ENCODE data around the gene NBAS.
"Not testable (repeated sequence)": the region's sequence is repeated elsewhere in the genome, so short reads cannot be mapped to it uniquely, and the experiment has no call there.

The NBAS gene

DNA sequence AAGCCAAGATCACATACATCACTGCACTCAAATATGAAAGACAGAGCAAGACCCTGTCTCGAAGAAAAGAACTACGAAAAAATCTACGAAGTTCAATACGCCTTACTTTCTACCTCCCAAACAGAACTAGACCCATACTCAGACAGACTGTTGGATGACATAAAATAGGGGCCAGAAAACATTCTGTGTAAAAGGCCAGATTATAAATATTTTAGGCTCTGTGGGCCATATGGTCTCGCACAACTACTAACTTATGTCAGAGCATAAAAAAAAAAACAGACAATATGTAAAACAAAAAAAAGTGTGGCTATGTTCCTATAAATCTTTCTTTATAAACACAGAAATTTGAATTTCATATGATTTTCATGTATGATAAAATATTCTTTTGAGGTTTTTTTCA, 40.8 kb downstream of the NBAS start:
- no peak overlapping the region for H3K27ac ChIP-seq (ENCODE audit: extremely low read depth, low read depth, low read length)
- no peaks in the 10 kb centered on the region for H3K36me3 ChIP-seq (ENCODE audit: control insufficient read depth in 2 of 2, insufficient read depth in 1 of 2, low read length in 2 of 2)
- CTCF ChIA-PET = interaction anchor here (1.4 kb wide), 1 partner anchor 27 kb away, joined by 3 read pairs; no protein-coding TSS in a partner anchor
- H3K4me1 ChIP-seq (ENCODE audit: control insufficient read depth, insufficient read depth, low read length) = no peaks in the 10 kb centered on the region
- TF ChIP-seq, protein P1, sequence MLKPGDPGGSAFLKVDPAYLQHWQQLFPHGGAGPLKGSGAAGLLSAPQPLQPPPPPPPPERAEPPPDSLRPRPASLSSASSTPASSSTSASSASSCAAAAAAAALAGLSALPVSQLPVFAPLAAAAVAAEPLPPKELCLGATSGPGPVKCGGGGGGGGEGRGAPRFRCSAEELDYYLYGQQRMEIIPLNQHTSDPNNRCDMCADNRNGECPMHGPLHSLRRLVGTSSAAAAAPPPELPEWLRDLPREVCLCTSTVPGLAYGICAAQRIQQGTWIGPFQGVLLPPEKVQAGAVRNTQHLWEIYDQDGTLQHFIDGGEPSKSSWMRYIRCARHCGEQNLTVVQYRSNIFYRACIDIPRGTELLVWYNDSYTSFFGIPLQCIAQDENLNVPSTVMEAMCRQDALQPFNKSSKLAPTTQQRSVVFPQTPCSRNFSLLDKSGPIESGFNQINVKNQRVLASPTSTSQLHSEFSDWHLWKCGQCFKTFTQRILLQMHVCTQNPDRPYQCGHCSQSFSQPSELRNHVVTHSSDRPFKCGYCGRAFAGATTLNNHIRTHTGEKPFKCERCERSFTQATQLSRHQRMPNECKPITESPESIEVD (tag by site-specific recombination; IDR thresholded peaks at IDR 0.05) = no peak
- POLR2A ChIA-PET = no interaction called here
- no peak overlapping the region for H3K4me3 ChIP-seq (ENCODE audit: low read depth, low read length)
- H3K9me3 ChIP-seq (ENCODE audit: control insufficient read depth, insufficient read depth, low read depth, low read length) = no peaks in the 10 kb centered on the region

DNA sequence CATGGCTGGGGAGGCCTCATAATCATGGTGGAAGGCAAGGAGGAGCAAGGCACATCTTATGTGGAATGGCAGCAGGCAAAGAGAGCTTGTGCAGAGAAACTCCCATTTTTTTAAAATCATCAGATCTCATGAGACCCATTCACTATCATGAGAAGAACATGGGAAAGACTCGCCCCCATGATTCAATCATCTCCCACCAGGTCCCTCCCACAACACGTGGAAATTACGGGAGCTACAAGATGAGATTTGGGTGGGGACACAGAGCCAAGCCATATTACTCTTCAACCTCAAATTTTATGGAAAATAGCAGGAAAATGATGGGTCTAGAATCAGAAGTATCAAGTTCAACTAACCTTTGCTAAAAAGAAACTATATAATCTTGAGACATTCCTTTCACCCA, 42.4 kb downstream of the NBAS start:
- H3K27ac ChIP-seq (ENCODE audit: extremely low read depth, low read depth, low read length); H3K9me3 ChIP-seq (ENCODE audit: control insufficient read depth, insufficient read depth, low read depth, low read length); H3K4me3 ChIP-seq (ENCODE audit: low read depth, low read length); POLR2A ChIA-PET; H3K36me3 ChIP-seq (ENCODE audit: control insufficient read depth in 2 of 2, insufficient read depth in 1 of 2, low read length in 2 of 2); H3K4me1 ChIP-seq (ENCODE audit: control insufficient read depth, insufficient read depth, low read length): not testable (repeated sequence)
- CTCF ChIA-PET = interaction anchor here (0.6 kb wide), 1 partner anchor 28 kb away, joined by 3 read pairs; no protein-coding TSS in a partner anchor

DNA sequence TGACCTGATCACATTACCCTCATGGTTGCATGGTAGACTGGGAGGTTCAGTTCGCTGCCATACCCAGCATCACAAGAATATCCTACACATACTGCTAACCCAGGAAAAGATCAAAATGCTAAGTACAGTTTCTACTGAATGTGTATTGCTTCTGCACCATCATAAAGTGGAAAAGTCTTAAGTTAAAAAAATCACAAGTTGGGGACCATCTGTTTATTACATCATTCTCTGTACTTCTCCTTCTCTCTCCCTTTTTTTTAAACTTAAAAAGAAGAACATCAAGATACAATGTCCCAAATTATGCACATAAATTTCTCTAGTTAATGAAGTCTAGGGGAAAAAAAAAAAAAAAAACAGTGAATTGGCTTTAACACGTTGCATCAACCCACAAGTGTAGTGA, 43.3 kb downstream of the NBAS start:
- Histone ChIP-seq H3K4me3 (ENCODE audit: low read depth, low read length) (no peak overlapping the region), H3K27ac (ENCODE audit: extremely low read depth, low read depth, low read length) (no peak overlapping the region), H3K9me3 (ENCODE audit: control insufficient read depth, insufficient read depth, low read depth, low read length) (no peaks in the 10 kb centered on the region), H3K36me3 (ENCODE audit: control insufficient read depth in 2 of 2, insufficient read depth in 1 of 2, low read length in 2 of 2) (no peaks in the 10 kb centered on the region), H3K4me1 (ENCODE audit: control insufficient read depth, insufficient read depth, low read length) (no peaks in the 10 kb centered on the region)
- TF ChIP-seq, protein P2, sequence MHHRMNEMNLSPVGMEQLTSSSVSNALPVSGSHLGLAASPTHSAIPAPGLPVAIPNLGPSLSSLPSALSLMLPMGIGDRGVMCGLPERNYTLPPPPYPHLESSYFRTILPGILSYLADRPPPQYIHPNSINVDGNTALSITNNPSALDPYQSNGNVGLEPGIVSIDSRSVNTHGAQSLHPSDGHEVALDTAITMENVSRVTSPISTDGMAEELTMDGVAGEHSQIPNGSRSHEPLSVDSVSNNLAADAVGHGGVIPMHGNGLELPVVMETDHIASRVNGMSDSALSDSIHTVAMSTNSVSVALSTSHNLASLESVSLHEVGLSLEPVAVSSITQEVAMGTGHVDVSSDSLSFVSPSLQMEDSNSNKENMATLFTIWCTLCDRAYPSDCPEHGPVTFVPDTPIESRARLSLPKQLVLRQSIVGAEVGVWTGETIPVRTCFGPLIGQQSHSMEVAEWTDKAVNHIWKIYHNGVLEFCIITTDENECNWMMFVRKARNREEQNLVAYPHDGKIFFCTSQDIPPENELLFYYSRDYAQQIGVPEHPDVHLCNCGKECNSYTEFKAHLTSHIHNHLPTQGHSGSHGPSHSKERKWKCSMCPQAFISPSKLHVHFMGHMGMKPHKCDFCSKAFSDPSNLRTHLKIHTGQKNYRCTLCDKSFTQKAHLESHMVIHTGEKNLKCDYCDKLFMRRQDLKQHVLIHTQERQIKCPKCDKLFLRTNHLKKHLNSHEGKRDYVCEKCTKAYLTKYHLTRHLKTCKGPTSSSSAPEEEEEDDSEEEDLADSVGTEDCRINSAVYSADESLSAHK (tag by site-specific recombination; IDR thresholded peaks at IDR 0.05) = no peak
- TF ChIP-seq, protein P3, sequence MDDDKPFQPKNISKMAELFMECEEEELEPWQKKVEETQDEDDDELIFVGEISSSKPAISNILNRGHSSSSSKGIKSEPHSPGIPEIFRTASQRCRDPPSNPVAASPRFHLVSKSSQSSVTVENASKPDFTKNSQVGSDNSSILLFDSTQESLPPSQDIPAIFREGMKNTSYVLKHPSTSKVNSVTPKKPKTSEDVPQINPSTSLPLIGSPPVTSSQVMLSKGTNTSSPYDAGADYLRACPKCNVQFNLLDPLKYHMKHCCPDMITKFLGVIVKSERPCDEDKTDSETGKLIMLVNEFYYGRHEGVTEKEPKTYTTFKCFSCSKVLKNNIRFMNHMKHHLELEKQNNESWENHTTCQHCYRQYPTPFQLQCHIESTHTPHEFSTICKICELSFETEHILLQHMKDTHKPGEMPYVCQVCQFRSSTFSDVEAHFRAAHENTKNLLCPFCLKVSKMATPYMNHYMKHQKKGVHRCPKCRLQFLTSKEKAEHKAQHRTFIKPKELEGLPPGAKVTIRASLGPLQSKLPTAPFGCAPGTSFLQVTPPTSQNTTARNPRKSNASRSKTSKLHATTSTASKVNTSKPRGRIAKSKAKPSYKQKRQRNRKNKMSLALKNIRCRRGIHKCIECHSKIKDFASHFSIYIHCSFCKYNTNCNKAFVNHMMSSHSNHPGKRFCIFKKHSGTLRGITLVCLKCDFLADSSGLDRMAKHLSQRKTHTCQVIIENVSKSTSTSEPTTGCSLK (tag by site-specific recombination; IDR thresholded peaks at IDR 0.05) = no peak
- POLR2A ChIA-PET = no interaction called here
- CTCF ChIA-PET = no interaction called here

DNA sequence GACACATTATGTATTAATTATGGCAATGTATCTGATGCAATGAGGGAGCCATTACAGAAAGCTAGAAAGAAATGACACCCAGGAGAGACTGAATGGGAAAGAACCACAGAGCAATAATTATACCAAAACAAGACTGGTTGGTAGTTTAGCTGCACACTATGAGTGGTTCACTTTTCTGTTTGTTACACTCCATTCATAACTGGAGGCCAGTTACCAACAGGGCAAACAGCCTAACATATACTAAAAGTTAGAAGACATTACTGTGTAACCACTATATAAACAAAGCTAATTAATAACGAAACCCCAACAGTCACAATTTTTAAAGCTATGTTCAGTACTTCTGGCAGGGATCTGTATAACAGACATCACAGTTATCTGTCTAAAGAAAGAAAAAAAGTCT, 49.4 kb downstream of the NBAS start:
- H3K9me3 ChIP-seq (ENCODE audit: control insufficient read depth, insufficient read depth, low read depth, low read length) = no peaks in the 10 kb centered on the region
- ChIA-PET CTCF (no interaction called here), POLR2A (no interaction called here)
- no peak overlapping the region for H3K27ac ChIP-seq (ENCODE audit: extremely low read depth, low read depth, low read length)
- TF ChIP-seq ZNF169 (tag by site-specific recombination; IDR thresholded peaks at IDR 0.05) (no peak), TRIM28 (IDR thresholded peaks at IDR 0.05; ENCODE audit: borderline replicate concordance, low read length) (no peak), ZNF558 (tag by site-specific recombination; IDR thresholded peaks at IDR 0.05) (no peak), ZNF302 (tag by site-specific recombination; IDR thresholded peaks at IDR 0.05; ENCODE audit: low read depth) (no peak), ZBTB1 (tag by site-specific recombination; IDR thresholded peaks at IDR 0.05) (no peak), TCF7L2 (IDR thresholded peaks at IDR 0.05; ENCODE audit: borderline replicate concordance, low read depth, low read length) (no peak), ZNF670 (tag by site-specific recombination; IDR thresholded peaks at IDR 0.05; ENCODE audit: low read depth) (no peak), GLIS1 (tag by site-specific recombination; IDR thresholded peaks at IDR 0.05) (no peak), ZNF335 (tag by site-specific recombination; conservative IDR thresholded peaks at IDR 0.05) (no peak)
- TF ChIP-seq, protein P4, sequence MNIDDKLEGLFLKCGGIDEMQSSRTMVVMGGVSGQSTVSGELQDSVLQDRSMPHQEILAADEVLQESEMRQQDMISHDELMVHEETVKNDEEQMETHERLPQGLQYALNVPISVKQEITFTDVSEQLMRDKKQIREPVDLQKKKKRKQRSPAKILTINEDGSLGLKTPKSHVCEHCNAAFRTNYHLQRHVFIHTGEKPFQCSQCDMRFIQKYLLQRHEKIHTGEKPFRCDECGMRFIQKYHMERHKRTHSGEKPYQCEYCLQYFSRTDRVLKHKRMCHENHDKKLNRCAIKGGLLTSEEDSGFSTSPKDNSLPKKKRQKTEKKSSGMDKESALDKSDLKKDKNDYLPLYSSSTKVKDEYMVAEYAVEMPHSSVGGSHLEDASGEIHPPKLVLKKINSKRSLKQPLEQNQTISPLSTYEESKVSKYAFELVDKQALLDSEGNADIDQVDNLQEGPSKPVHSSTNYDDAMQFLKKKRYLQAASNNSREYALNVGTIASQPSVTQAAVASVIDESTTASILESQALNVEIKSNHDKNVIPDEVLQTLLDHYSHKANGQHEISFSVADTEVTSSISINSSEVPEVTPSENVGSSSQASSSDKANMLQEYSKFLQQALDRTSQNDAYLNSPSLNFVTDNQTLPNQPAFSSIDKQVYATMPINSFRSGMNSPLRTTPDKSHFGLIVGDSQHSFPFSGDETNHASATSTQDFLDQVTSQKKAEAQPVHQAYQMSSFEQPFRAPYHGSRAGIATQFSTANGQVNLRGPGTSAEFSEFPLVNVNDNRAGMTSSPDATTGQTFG (tag by site-specific recombination; IDR thresholded peaks at IDR 0.05; ENCODE audit: borderline replicate concordance) = no peak
- peaks cover 0 to 2% of the 10 kb centered on the region in 2 experiments; a peak in 1 of 3 replicates for H3K36me3 ChIP-seq (ENCODE audit: control insufficient read depth in 2 of 2, insufficient read depth in 1 of 2, low read length in 2 of 2)
- no peak overlapping the region for H3K4me3 ChIP-seq (ENCODE audit: low read depth, low read length)
- no peaks in the 10 kb centered on the region for H3K4me1 ChIP-seq (ENCODE audit: control insufficient read depth, insufficient read depth, low read length)
